A673 (cell line): ENCODE measurements around the gene SYNRG.

ENCODE experiments used
- EZH2 ChIP-seq: fragments of 200-600 bp; sonication (generic); IDR thresholded peaks from 2 replicates; pipeline ENCODE4 v1.6.1; 2017; ENCODE audit warnings: borderline replicate concordance, low read depth, mild to moderate bottlenecking, mixed read lengths, antibody characterized with exemption, low read length; ENCODE audit not compliant: poor library complexity, severe bottlenecking
- TF ChIP-seq, protein P1 (sequence below): fragments of 300-800, 200-600 bp; sonication (generic); conservative IDR thresholded peaks from 2 replicates; pipeline ENCODE4 v1.5.1; 2017; ENCODE audit warnings: low read depth, mild to moderate bottlenecking, antibody characterized with exemption, low read length, moderate library complexity, mixed read lengths

DNA sequence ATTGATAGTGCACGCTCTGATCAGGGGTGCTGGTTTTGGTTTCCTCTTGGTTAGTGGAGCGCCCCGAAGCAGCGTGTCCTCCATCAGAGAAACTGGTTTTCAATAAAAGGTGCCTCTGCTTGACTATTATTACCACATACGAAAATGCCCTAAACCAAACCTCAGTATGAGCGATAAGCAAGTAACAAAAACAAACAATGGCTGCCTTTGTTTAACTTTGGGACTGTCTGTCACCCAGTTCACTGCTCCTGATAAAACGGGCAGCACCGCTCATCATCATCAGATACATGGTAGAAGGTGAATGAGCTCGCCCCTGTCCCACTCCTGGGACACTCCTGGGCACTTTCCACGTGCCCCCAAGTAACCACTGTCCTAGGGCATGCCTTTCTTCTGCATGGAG, 95.5 kb downstream of the SYNRG start:
- TF ChIP-seq, protein P1, sequence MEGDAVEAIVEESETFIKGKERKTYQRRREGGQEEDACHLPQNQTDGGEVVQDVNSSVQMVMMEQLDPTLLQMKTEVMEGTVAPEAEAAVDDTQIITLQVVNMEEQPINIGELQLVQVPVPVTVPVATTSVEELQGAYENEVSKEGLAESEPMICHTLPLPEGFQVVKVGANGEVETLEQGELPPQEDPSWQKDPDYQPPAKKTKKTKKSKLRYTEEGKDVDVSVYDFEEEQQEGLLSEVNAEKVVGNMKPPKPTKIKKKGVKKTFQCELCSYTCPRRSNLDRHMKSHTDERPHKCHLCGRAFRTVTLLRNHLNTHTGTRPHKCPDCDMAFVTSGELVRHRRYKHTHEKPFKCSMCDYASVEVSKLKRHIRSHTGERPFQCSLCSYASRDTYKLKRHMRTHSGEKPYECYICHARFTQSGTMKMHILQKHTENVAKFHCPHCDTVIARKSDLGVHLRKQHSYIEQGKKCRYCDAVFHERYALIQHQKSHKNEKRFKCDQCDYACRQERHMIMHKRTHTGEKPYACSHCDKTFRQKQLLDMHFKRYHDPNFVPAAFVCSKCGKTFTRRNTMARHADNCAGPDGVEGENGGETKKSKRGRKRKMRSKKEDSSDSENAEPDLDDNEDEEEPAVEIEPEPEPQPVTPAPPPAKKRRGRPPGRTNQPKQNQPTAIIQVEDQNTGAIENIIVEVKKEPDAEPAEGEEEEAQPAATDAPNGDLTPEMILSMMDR = no peak
- TF ChIP-seq EZH2 = no peak
